Panc1 (cell line): ENCODE measurements around the gene GHRHR. TPM values are rescaled to one million over a fixed set of nuclear protein-coding genes. Genes with fewer than 3 reads are reported as not detected.

ENCODE experiments used
- ATAC-seq: fragments of 200-7000 bp; cut with Tn5 transposase; 2 replicates; pipeline ENCODE4 v1.9.1; 2020; ENCODE audit warnings: mild to moderate bottlenecking, moderate library complexity
- BruUV-seq: library from RNA; stranded (reverse); fragments of 400-500 nt; replicated peaks from 2 replicates; lab custom pipeline; 2021; lab: Mats Ljungman, UMichigan
- CTCF ChIA-PET: fragments of 300-600 bp; sonication (Branson Sonifier 250); formaldehyde crosslinking; loops from one replicate; lab custom pipeline; 2022; ENCODE audit warnings: antibody characterized with exemption; lab: Charles Lee
- POLR2A ChIA-PET: fragments of 300-600 bp; sonication (Branson Sonifier 250); formaldehyde crosslinking; loops from one replicate; lab custom pipeline; 2022; ENCODE audit warnings: antibody characterized with exemption; lab: Charles Lee
- DNase-seq: peaks from one replicate; pipeline ENCODE4 v3.0.0-alpha.2; 2010; ENCODE audit warnings: low read depth, low spot score
- H3K27ac ChIP-seq: 2 replicates; pipeline ENCODE4 v1.5.1; 2011; ENCODE audit warnings: mild to moderate bottlenecking, low read length, inconsistent platforms
- H3K27me3 ChIP-seq: fragments of 200-500 bp; sonication (Bioruptor generic); 2 replicates; pipeline ENCODE4 v1.6.0; 2014; ENCODE audit warnings: low read length, inconsistent platforms; ENCODE audit not compliant: control insufficient read depth, insufficient read depth
- H3K36me3 ChIP-seq: fragments of 200-500 bp; sonication (Bioruptor generic); 2 replicates; pipeline ENCODE4 v1.5.1; 2014; ENCODE audit warnings: inconsistent platforms, mild to moderate bottlenecking, low read length, moderate library complexity; ENCODE audit not compliant: control insufficient read depth, insufficient read depth
- H3K4me1 ChIP-seq: 2 replicates; pipeline ENCODE4 v1.5.1; 2011; ENCODE audit warnings: inconsistent platforms, mild to moderate bottlenecking, low read length, moderate library complexity; ENCODE audit not compliant: control insufficient read depth, insufficient read depth
- H3K4me3 ChIP-seq, 2 experiments: 2 replicates each; pipeline ENCODE4 v1.5.1; 2011 to 2012; ENCODE audit warnings: low read depth in 2 of 2, low read length in 2 of 2, mild to moderate bottlenecking in 2 of 2, inconsistent platforms in 1 of 2, moderate library complexity in 1 of 2
- H3K9me3 ChIP-seq: fragments of 200-500 bp; sonication (Bioruptor generic); 2 replicates; pipeline ENCODE4 v1.5.1; 2014; ENCODE audit warnings: low read depth, mild to moderate bottlenecking, inconsistent platforms, low read length, moderate library complexity; ENCODE audit not compliant: control insufficient read depth, insufficient read depth
- POLR2AphosphoS5 ChIP-seq: IDR thresholded peaks from 2 replicates; pipeline ENCODE4 v1.6.1; 2012; ENCODE audit warnings: mild to moderate bottlenecking, low read depth, low read length, moderate library complexity
- REST ChIP-seq, 2 experiments: IDR thresholded peaks; 2 replicates each; pipeline ENCODE4 v1.6.1; 2011 to 2012; ENCODE audit warnings: low read depth in 2 of 2, control low read depth in 1 of 2, low read length in 1 of 2, mild to moderate bottlenecking in 1 of 2, moderate library complexity in 1 of 2; ENCODE audit not compliant: insufficient read depth in 1 of 2
- SIN3A ChIP-seq: IDR thresholded peaks from 2 replicates; pipeline ENCODE4 v1.6.1; 2012; ENCODE audit warnings: low read depth, mild to moderate bottlenecking, low read length, moderate library complexity, borderline replicate concordance; ENCODE audit not compliant: insufficient read depth
- TCF7L2 ChIP-seq: IDR thresholded peaks from 2 replicates; pipeline ENCODE4 v1.6.1; 2011; ENCODE audit warnings: mild to moderate bottlenecking, low read depth, low read length, inconsistent platforms
- in situ Hi-C: cut with HindIII; loops from 2 replicates; pipeline ENCODE4 v1.10.0; 2016; ENCODE audit warnings: low sequenced_read_pairs, low pct_unique_long_range_greater_than_20kb
- intact Hi-C: fragments of 100-400 bp; cut with micrococcal nuclease; formaldehyde crosslinking; loops from one replicate; pipeline ENCODE4 v1.10.0; 2022; ENCODE audit not compliant: unreplicated experiment
- total RNA-seq: library from RNA; stranded (reverse); gene quantifications from one replicate; pipeline ENCODE4 v1.2.1, GENCODE V29; 2021; ENCODE audit not compliant: unreplicated experiment
- TF ChIP-seq, protein P1 (sequence below): fragments of 450-650 bp; IDR thresholded peaks from 2 replicates; pipeline ENCODE4 v1.5.1; 2017; ENCODE audit warnings: mild to moderate bottlenecking

Gene GHRHR
- total RNA-seq, 1 experiment from 2014 or later: not detected

DNA sequence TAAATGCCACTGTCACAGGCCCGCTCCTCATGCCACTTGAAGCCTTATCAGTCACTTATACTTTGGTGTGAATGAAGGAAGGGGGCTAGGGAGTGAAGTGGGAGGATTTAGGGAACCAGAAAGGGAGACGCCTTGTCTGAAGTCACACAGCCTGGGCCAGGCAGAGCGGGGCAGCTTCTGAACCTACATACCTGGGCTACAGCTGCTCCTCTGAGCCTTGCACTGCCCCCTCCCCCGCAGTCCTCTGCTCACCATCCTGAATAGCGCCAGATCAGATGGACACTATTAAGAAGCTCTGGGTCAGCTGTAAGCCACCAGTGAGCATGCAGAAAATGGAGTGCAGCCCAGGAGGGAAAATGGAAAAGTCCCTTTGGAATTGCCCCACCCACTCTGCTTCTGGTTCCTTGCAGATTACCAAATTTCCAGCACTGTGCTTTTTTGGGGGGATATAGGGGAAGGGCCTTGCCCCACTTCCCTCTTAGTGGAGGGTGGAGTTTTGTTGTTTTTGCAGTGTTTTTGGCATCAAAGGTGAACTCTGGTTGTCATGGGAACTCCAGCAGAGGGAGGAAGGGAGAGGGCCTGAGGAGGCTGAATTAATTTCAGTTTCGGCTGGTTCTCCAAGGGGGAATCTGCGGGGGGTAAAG lies 53.4 kb downstream of the GHRHR start:
- no peaks in the 10 kb centered on the region for H3K9me3 ChIP-seq
- ChIA-PET CTCF (interaction anchor here (0.6 kb wide), 1 partner anchor 32 kb away, joined by 5 read pairs; no protein-coding TSS in a partner anchor), POLR2A (no interaction called here)
- no peak for DNase-seq
- no peak for ATAC-seq
- peaks cover 2% of the 10 kb centered on the region; the same call in 1 of the 2 replicates for H3K27me3 ChIP-seq
- no peak for TF ChIP-seq POLR2AphosphoS5
- TF ChIP-seq, protein P1, sequence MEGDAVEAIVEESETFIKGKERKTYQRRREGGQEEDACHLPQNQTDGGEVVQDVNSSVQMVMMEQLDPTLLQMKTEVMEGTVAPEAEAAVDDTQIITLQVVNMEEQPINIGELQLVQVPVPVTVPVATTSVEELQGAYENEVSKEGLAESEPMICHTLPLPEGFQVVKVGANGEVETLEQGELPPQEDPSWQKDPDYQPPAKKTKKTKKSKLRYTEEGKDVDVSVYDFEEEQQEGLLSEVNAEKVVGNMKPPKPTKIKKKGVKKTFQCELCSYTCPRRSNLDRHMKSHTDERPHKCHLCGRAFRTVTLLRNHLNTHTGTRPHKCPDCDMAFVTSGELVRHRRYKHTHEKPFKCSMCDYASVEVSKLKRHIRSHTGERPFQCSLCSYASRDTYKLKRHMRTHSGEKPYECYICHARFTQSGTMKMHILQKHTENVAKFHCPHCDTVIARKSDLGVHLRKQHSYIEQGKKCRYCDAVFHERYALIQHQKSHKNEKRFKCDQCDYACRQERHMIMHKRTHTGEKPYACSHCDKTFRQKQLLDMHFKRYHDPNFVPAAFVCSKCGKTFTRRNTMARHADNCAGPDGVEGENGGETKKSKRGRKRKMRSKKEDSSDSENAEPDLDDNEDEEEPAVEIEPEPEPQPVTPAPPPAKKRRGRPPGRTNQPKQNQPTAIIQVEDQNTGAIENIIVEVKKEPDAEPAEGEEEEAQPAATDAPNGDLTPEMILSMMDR: no peak
- no peak for TF ChIP-seq TCF7L2
- no peak for TF ChIP-seq SIN3A
- TF ChIP-seq REST (IDR thresholded peaks at IDR 0.05; ENCODE audit: insufficient read depth in 1 of 2, low read depth in 2 of 2, low read length in 1 of 2): no peak
- BruUV-seq: no TSS peak
- H3K27ac ChIP-seq: no peak overlapping the region
- intact Hi-C loops (no loop called here), in situ Hi-C loops (no loop called here)
- no peaks in the 10 kb centered on the region for H3K4me1 ChIP-seq
- no peaks in the 10 kb centered on the region for H3K36me3 ChIP-seq
- H3K4me3 ChIP-seq: no peak overlapping the region

DNA sequence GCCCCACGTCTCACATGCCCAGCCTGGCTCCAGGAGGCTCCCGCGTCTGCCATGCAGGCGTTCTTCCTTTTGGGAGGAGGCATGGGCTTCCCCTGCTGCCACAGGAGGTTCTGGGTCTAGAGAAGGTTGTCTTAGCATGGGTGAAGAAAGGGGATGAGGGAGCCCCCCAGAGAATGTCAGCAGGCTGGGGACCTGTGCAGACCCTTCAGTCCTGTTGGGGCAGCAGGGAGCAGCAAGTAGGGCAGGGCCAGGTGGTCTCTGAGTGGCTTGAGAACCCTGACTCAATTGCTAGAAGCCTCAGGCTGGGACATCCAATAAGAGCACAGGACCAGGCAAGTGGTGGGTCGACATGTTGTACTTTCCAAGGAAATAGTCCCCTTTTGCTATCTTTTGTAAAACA lies 54.0 kb downstream of the GHRHR start:
- no peaks in the 10 kb centered on the region for H3K9me3 ChIP-seq
- no peak for TF ChIP-seq REST (IDR thresholded peaks at IDR 0.05; ENCODE audit: insufficient read depth in 1 of 2, low read depth in 2 of 2, low read length in 1 of 2)
- TF ChIP-seq TCF7L2: no peak
- TF ChIP-seq, protein P1: no peak
- TF ChIP-seq SIN3A: no peak
- TF ChIP-seq POLR2AphosphoS5: no peak
- H3K4me3 ChIP-seq: no peak overlapping the region
- H3K27ac ChIP-seq: no peak overlapping the region
- ChIA-PET POLR2A (no interaction called here), CTCF (no interaction called here)
- intact Hi-C loops (no loop called here), in situ Hi-C loops (no loop called here)
- no peaks in the 10 kb centered on the region for H3K36me3 ChIP-seq
- H3K4me1 ChIP-seq: no peaks in the 10 kb centered on the region
- peaks cover 2% of the 10 kb centered on the region; the same call in 1 of the 2 replicates for H3K27me3 ChIP-seq
- DNase-seq (no peak), ATAC-seq (no peak)
- no TSS peak for BruUV-seq
